IMR-90 (cell line): Measurements from ENCODE around the gene HYAL3. TPM values are rescaled to one million over a fixed set of nuclear protein-coding genes. Genes with fewer than 3 reads are reported as not detected.

Experiments used
- ATAC-seq: fragments of 200-7000 bp; cut with Tn5 transposase; 2 replicates; pipeline ENCODE4 v1.9.1; 2020; ENCODE audit warnings: low read depth, mild to moderate bottlenecking, moderate library complexity
- BruUV-seq: library from RNA; stranded (reverse); fragments of 400-500 nt; replicated peaks from 2 replicates; lab custom pipeline; 2021; lab: Mats Ljungman, UMichigan
- CTCF ChIA-PET: fragments of 300-600 bp; formaldehyde crosslinking; extraction: SDS; loops from one replicate; lab custom pipeline; 2021; ENCODE audit warnings: antibody characterized with exemption; lab: Yijun Ruan, JAX
- POLR2A ChIA-PET: fragments of 300-600 bp; sonication (Branson Sonifier 250); formaldehyde crosslinking; loops from one replicate; lab custom pipeline; 2022; ENCODE audit warnings: antibody characterized with exemption; ENCODE audit not compliant: unreplicated experiment; lab: Charles Lee
- DNase-seq: peaks from one replicate; pipeline ENCODE4 v3.0.0; 2013
- H2AFZ ChIP-seq: replicated peaks from 2 replicates; pipeline ENCODE3; 2013; ENCODE audit warnings: low read length, mild to moderate bottlenecking; ENCODE audit not compliant: poor library complexity
- H2AK5ac ChIP-seq: 2 replicates; pipeline ENCODE4 v1.6.1; 2013; ENCODE audit warnings: low read depth, low read length, inconsistent platforms
- H2AK9ac ChIP-seq: replicated peaks from 2 replicates; pipeline ENCODE3; 2013; ENCODE audit warnings: mild to moderate bottlenecking, low read depth, low read length, moderate library complexity; ENCODE audit not compliant: poor library complexity
- H2BK120ac ChIP-seq: 2 replicates; pipeline ENCODE4 v1.6.1; 2013; ENCODE audit warnings: low read depth, low read length, inconsistent platforms
- H2BK15ac ChIP-seq: 3 replicates; pipeline ENCODE4 v1.6.1; 2013; ENCODE audit warnings: low read depth, low read length, inconsistent platforms
- H2BK20ac ChIP-seq: 2 replicates; pipeline ENCODE4 v1.6.1; 2013; ENCODE audit warnings: low read depth, mild to moderate bottlenecking, inconsistent platforms, low read length, moderate library complexity
- H2BK5ac ChIP-seq: 2 replicates; pipeline ENCODE4 v1.6.1; 2013; ENCODE audit warnings: mild to moderate bottlenecking, low read depth, low read length, inconsistent platforms; ENCODE audit not compliant: poor library complexity, severe bottlenecking
- H3K14ac ChIP-seq: replicated peaks from 2 replicates; pipeline ENCODE4 v1.6.1; 2013; ENCODE audit warnings: low read depth, low read length, inconsistent platforms
- H3K18ac ChIP-seq: 2 replicates; pipeline ENCODE4 v1.6.1; 2013; ENCODE audit warnings: low read depth, low read length, control low read depth
- H3K23ac ChIP-seq: 2 replicates; pipeline ENCODE4 v1.6.1; 2013; ENCODE audit warnings: low read depth, low read length, inconsistent platforms
- H3K27ac ChIP-seq: 2 replicates; pipeline ENCODE4 v1.5.1; 2013; ENCODE audit warnings: mild to moderate bottlenecking, control low read depth, low read length; ENCODE audit not compliant: insufficient read depth
- H3K27me3 ChIP-seq: 2 replicates; pipeline ENCODE4 v1.6.1; 2013; ENCODE audit warnings: low read length; ENCODE audit not compliant: control insufficient read depth, insufficient read depth
- H3K36me3 ChIP-seq: 2 replicates; pipeline ENCODE4 v1.6.1; 2013; ENCODE audit warnings: low read length, mixed read lengths; ENCODE audit not compliant: control insufficient read depth, insufficient read depth
- H3K4ac ChIP-seq: 2 replicates; pipeline ENCODE4 v1.6.1; 2013; ENCODE audit warnings: low read depth, low read length, inconsistent platforms
- H3K4me1 ChIP-seq: 2 replicates; pipeline ENCODE4 v1.6.1; 2013; ENCODE audit warnings: low read length, mixed read lengths; ENCODE audit not compliant: control insufficient read depth, insufficient read depth
- H3K4me2 ChIP-seq: 2 replicates; pipeline ENCODE4 v1.6.1; 2013; ENCODE audit warnings: low read depth, mild to moderate bottlenecking, control low read depth, low read length, moderate library complexity
- H3K4me3 ChIP-seq: 2 replicates; pipeline ENCODE4 v1.5.1; 2013; ENCODE audit warnings: low read depth, mild to moderate bottlenecking, control low read depth, low read length, moderate library complexity; ENCODE audit not compliant: insufficient read depth
- H3K56ac ChIP-seq: 2 replicates; pipeline ENCODE4 v1.6.1; 2013; ENCODE audit warnings: low read length, inconsistent platforms; ENCODE audit not compliant: insufficient read depth; ENCODE audit errors: extremely low read depth
- H3K79me1 ChIP-seq, 2 experiments: 2 replicates each; pipeline ENCODE4 v1.6.1; 2013; ENCODE audit warnings: low read length in 2 of 2, inconsistent platforms in 1 of 2, low read depth in 1 of 2
- H3K9ac ChIP-seq: 2 replicates; pipeline ENCODE4 v1.6.1; 2013; ENCODE audit warnings: low read depth, low read length, control low read depth
- H3K9me1 ChIP-seq: 2 replicates; pipeline ENCODE4 v1.6.1; 2013; ENCODE audit warnings: low read length, inconsistent platforms; ENCODE audit not compliant: insufficient read depth
- H3K9me3 ChIP-seq: 2 replicates; pipeline ENCODE4 v1.6.1; 2013; ENCODE audit warnings: low read length; ENCODE audit not compliant: control insufficient read depth, insufficient read depth
- H4K20me1 ChIP-seq: 2 replicates; pipeline ENCODE4 v1.6.1; 2013; ENCODE audit warnings: low read length, inconsistent platforms; ENCODE audit not compliant: insufficient read depth
- H4K5ac ChIP-seq: 2 replicates; pipeline ENCODE4 v1.6.1; 2013; ENCODE audit warnings: mild to moderate bottlenecking, low read depth, low read length, control low read depth
- H4K8ac ChIP-seq, 2 experiments: 2 replicates each; pipeline ENCODE4 v1.6.1; 2013; ENCODE audit warnings: low read depth in 2 of 2, low read length in 2 of 2, control low read depth in 1 of 2, inconsistent platforms in 1 of 2
- H4K91ac ChIP-seq: 2 replicates; pipeline ENCODE4 v1.6.1; 2013; ENCODE audit warnings: low read depth, low read length, inconsistent platforms; ENCODE audit not compliant: insufficient read depth
- BHLHE40 ChIP-seq: fragments of 150-350 bp; IDR thresholded peaks from 2 replicates; pipeline ENCODE4 v1.6.1; 2016; ENCODE audit warnings: mild to moderate bottlenecking, low read depth, low read length
- ELK1 ChIP-seq: fragments of 150-350 bp; IDR thresholded peaks from 2 replicates; pipeline ENCODE4 v1.6.1; 2016; ENCODE audit warnings: low read depth, mild to moderate bottlenecking, low read length, moderate library complexity, borderline replicate concordance
- FOS ChIP-seq: fragments of 150-350 bp; IDR thresholded peaks from 2 replicates; pipeline ENCODE4 v1.6.1; 2016; ENCODE audit warnings: low read depth, low read length
- MAFK ChIP-seq: IDR thresholded peaks from 2 replicates; pipeline ENCODE4 v1.6.1; 2012; ENCODE audit warnings: low read depth, low read length, improper control_type of control experiment
- MAZ ChIP-seq: IDR thresholded peaks from 2 replicates; pipeline ENCODE4 v1.6.1; 2012; ENCODE audit warnings: low read depth, mild to moderate bottlenecking, low read length, improper control_type of control experiment, moderate library complexity, borderline replicate concordance
- SMC3 ChIP-seq: fragments of 150-350 bp; IDR thresholded peaks from 2 replicates; pipeline ENCODE4 v1.6.1; 2016; ENCODE audit warnings: low read depth, mild to moderate bottlenecking, antibody characterized with exemption, low read length, moderate library complexity
- WGBS, 2 experiments: methylation state at CpG; one replicate each; pipeline versions ENCODE4 v1.1.5 to v1.1.7; 2013; ENCODE audit warnings: missing lambda C conversion rate in 2 of 2; ENCODE audit not compliant: insufficient read length in 1 of 2; ENCODE audit errors: extremely low coverage in 2 of 2; 5-methylcytosine and 5-hydroxymethylcytosine counted together
- dilution Hi-C: fragments of 300-500 bp; cut with HindIII; formaldehyde crosslinking; loops from one replicate; pipeline ENCODE4 v1.14.3; 2018; ENCODE audit warnings: low sequenced_read_pairs; ENCODE audit not compliant: unreplicated experiment
- in situ Hi-C: fragments of 300-500 bp; cut with MboI; formaldehyde crosslinking; loops from 3 replicates; pipeline ENCODE4 v1.14.3; 2019; ENCODE audit warnings: low sequenced_read_pairs, inconsistent platforms, mixed read lengths
- intact Hi-C: fragments of 100-400 bp; cut with micrococcal nuclease; formaldehyde crosslinking; loops from 2 replicates; pipeline ENCODE4 v1.10.0; 2022
- polyA plus RNA-seq, 3 experiments: library from polyadenylated mRNA; depleted of rRNA; stranded (reverse); fragments of >200 nt; gene quantifications; 2 replicates each; pipeline ENCODE4 v1.2.3, GENCODE V29; 2012; ENCODE audit warnings: low replicate concordance in 1 of 3
- total RNA-seq: library from RNA; depleted of rRNA; stranded (reverse); fragments of >200 nt; gene quantifications from 2 replicates; pipeline ENCODE4 v1.2.3, GENCODE V29; 2012

The HYAL3 gene
- total and polyA plus RNA-seq, 2 of the 4 experiments (the other 2 are of a cell fraction) = 2.7 to 5.7 TPM

- H2BK15ac ChIP-seq = peak overlapping the region; percentile 97; the same call in 2 of the 3 replicates
- peak overlapping the region; percentile 93 for H3K14ac ChIP-seq
- H3K56ac ChIP-seq = peak overlapping the region; percentile 47; the same call in 1 of the 2 replicates
- peak overlapping the region; percentile 60 for H3K27ac ChIP-seq
- peak overlapping the region; percentile 53 for H3K4me3 ChIP-seq
- in situ Hi-C loops = no loop called here
- H4K5ac ChIP-seq = peak overlapping the region; percentile 47
- peak overlapping the region; percentile 100 for H2AK5ac ChIP-seq
- peak overlapping the region; percentile 97 for H2BK120ac ChIP-seq
- dilution Hi-C loops = no loop called here
- WGBS, 2 experiments = no CpG with 5 or more reads among the region's 7 CpGs
- intact Hi-C loops = no loop called here
- H2BK5ac ChIP-seq = peak overlapping the region; percentile 33
- ATAC-seq (no peak), DNase-seq (no peak)
- H3K79me1 ChIP-seq = peaks cover 3 to 59% of the 10 kb centered on the region in 2 experiments; a peak in 3 of 4 replicates
- H3K4me1 ChIP-seq = peaks cover 65% of the 10 kb centered on the region
- no peaks in the 10 kb centered on the region for H3K9me3 ChIP-seq
- no peaks in the 10 kb centered on the region for H4K20me1 ChIP-seq
- TF ChIP-seq MAZ (no peak), MAFK (no peak), SMC3 (no peak), BHLHE40 (no peak), ELK1 (no peak), FOS (no peak)
- ChIA-PET CTCF (interaction anchor here (0.5 to 1.6 kb wide), 2 partner anchors 29 to 39 kb away, joined by 3 to 5 read pairs; no protein-coding TSS in a partner anchor), POLR2A (no interaction called here)
- H3K4me2 ChIP-seq = peak overlapping the region; percentile 63
- H3K4ac ChIP-seq = peak overlapping the region; percentile 100
- H2AFZ ChIP-seq = peak overlapping the region; percentile 90
- H3K9ac ChIP-seq = peak overlapping the region; percentile 61
- no peaks in the 10 kb centered on the region for H3K27me3 ChIP-seq
- peak overlapping the region; percentile 96; the same call in 1 of the 2 replicates for H2BK20ac ChIP-seq
- H2AK9ac ChIP-seq = peak overlapping the region; percentile 97
- no TSS peak for BruUV-seq
- peaks cover 2% of the 10 kb centered on the region; the same call in 1 of the 2 replicates for H3K36me3 ChIP-seq
- H4K8ac ChIP-seq = peak overlapping the region; percentile 94 to 99
- peak overlapping the region; percentile 52; the same call in 1 of the 2 replicates for H3K23ac ChIP-seq
- peaks cover 48% of the 10 kb centered on the region for H3K9me1 ChIP-seq
- peak overlapping the region; percentile 15 for H3K18ac ChIP-seq
- H4K91ac ChIP-seq = peak overlapping the region; percentile 99
Measured at GRCh38 chr3:50266836-50267235, 32.4 kb downstream of the HYAL3 start.
